HepG2 (cell line): ENCODE data around the gene INSIG2. TPM values are rescaled to one million over a fixed set of nuclear protein-coding genes. Genes with fewer than 3 reads are reported as not detected.

Experiments used
- ATF7 ChIP-seq, 2 experiments: fragments of 450-650 bp in 1 of 2; sonication (generic) in 1 of 2; formaldehyde crosslinking in 1 of 2; IDR thresholded peaks; 2 replicates each; pipeline versions ENCODE4 v1.4.0 to v1.6.1; 2016 to 2020; ENCODE audit warnings: antibody characterized with exemption in 1 of 2, mild to moderate bottlenecking in 1 of 2, missing genetic modification reagents in 1 of 2
- BHLHE40 ChIP-seq: IDR thresholded peaks from 2 replicates; pipeline ENCODE4 v1.6.1; 2011; ENCODE audit warnings: low read length, improper control_type of control experiment
- CHD4 ChIP-seq: fragments of 200-600 bp; sonication (generic); IDR thresholded peaks from 2 replicates; pipeline ENCODE4 v1.7.0; 2017; ENCODE audit warnings: mild to moderate bottlenecking, low read length, borderline replicate concordance
- ERF ChIP-seq: IDR thresholded peaks from 2 replicates; pipeline ENCODE4 v1.6.1; 2018; ENCODE audit warnings: missing biosample characterization, missing genetic modification reagents
- FOSL1 ChIP-seq: sonication (generic); formaldehyde crosslinking; IDR thresholded peaks from 2 replicates; pipeline ENCODE4 v1.9.0; 2021; ENCODE audit warnings: missing genetic modification reagents, borderline replicate concordance
- HDAC2 ChIP-seq: sonication (generic); formaldehyde crosslinking; IDR thresholded peaks from 2 replicates; pipeline ENCODE4 v1.4.0; 2020; ENCODE audit warnings: missing genetic modification reagents
- MEIS1 ChIP-seq: sonication (generic); formaldehyde crosslinking; IDR thresholded peaks from 2 replicates; pipeline ENCODE4 v1.9.0; 2021; ENCODE audit warnings: mild to moderate bottlenecking, missing genetic modification reagents, moderate library complexity, borderline replicate concordance
- NBN ChIP-seq: fragments of 450-650 bp; conservative IDR thresholded peaks from 2 replicates; pipeline ENCODE4 v1.6.1; 2017
- NFYC ChIP-seq: IDR thresholded peaks from 2 replicates; pipeline ENCODE4 v1.6.1; 2016; ENCODE audit warnings: missing genetic modification reagents, missing compliant biosample characterization
- POLR2A ChIP-seq, 2 experiments: IDR thresholded peaks; 2 replicates each; pipeline ENCODE4 v1.6.1; 2011; ENCODE audit warnings: low read depth in 2 of 2, low read length in 2 of 2, mild to moderate bottlenecking in 1 of 2, moderate library complexity in 1 of 2; ENCODE audit not compliant: insufficient read depth in 1 of 2
- SALL1 ChIP-seq: sonication (generic); formaldehyde crosslinking; IDR thresholded peaks from 2 replicates; pipeline ENCODE4 v1.8.0; 2022; ENCODE audit warnings: mild to moderate bottlenecking, missing genetic modification reagents
- SOX5 ChIP-seq: IDR thresholded peaks from 2 replicates; pipeline ENCODE4 v1.6.1; 2016; ENCODE audit warnings: borderline replicate concordance
- SUZ12 ChIP-seq: fragments of 150-350 bp; IDR thresholded peaks from 2 replicates; pipeline ENCODE4 v1.6.1; 2014; ENCODE audit warnings: low read depth, low read length
- YEATS4 ChIP-seq: sonication (generic); formaldehyde crosslinking; IDR thresholded peaks from 2 replicates; pipeline ENCODE4 v1.4.0; 2020; ENCODE audit warnings: missing genetic modification reagents, borderline replicate concordance
- ZEB1 ChIP-seq: IDR thresholded peaks from 2 replicates; pipeline ENCODE4 v1.6.1; 2012; ENCODE audit warnings: mild to moderate bottlenecking, low read depth, inconsistent platforms; ENCODE audit not compliant: insufficient replicate concordance
- ZFP82 ChIP-seq: sonication (generic); formaldehyde crosslinking; IDR thresholded peaks from 2 replicates; pipeline ENCODE4 v1.5.1; 2020; ENCODE audit warnings: mild to moderate bottlenecking, missing genetic modification reagents, borderline replicate concordance
- ZNF180 ChIP-seq: sonication (generic); formaldehyde crosslinking; IDR thresholded peaks from 2 replicates; pipeline ENCODE4 v1.4.0; 2020; ENCODE audit warnings: low read depth, missing genetic modification reagents, borderline replicate concordance
- ZNF317 ChIP-seq: sonication (generic); formaldehyde crosslinking; IDR thresholded peaks from 2 replicates; pipeline ENCODE4 v1.5.0; 2020; ENCODE audit warnings: mild to moderate bottlenecking, missing genetic modification reagents
- ZNF501 ChIP-seq: sonication (generic); formaldehyde crosslinking; IDR thresholded peaks from 2 replicates; pipeline ENCODE4 v1.5.1; 2020; ENCODE audit warnings: mild to moderate bottlenecking, moderate library complexity, missing genetic modification reagents
- ZNF777 ChIP-seq: sonication (generic); formaldehyde crosslinking; IDR thresholded peaks from 2 replicates; pipeline ENCODE4 v1.4.0; 2020; ENCODE audit warnings: missing genetic modification reagents
- polyA plus RNA-seq, 8 experiments: library from polyadenylated mRNA; depleted of rRNA in 3 of 8; stranded (reverse) in 7 of 8; unstranded in 1 of 8; fragments of >200 nt; fragmentation: Illumina TruSeq in 4 of 8; extraction: Trizol in 4 of 8; gene quantifications; 2 replicates each; pipeline versions ENCODE4 v1.2.1 to v1.2.3, GENCODE V29; 2011 to 2016; ENCODE audit warnings: low read depth in 4 of 8, missing spikeins in 1 of 8, mixed read lengths in 1 of 8; ENCODE audit not compliant: insufficient read depth in 1 of 8
- total RNA-seq, 5 experiments: library from RNA; depleted of rRNA; stranded (reverse); fragments of >200 nt; fragmentation: Illumina TruSeq; extraction: Trizol; gene quantifications; 2 replicates each; pipeline ENCODE4 v1.2.3, GENCODE V29; 2016; ENCODE audit warnings: low read depth in 1 of 5
- TF ChIP-seq, protein P1 (sequence below): sonication (generic); formaldehyde crosslinking; IDR thresholded peaks from 2 replicates; pipeline ENCODE4 v1.5.0; 2020; ENCODE audit warnings: mild to moderate bottlenecking, missing genetic modification reagents
- TF ChIP-seq, protein P2 (sequence below): sonication (generic); formaldehyde crosslinking; IDR thresholded peaks from 2 replicates; pipeline ENCODE4 v1.4.0; 2020; ENCODE audit warnings: missing genetic modification reagents
- TF ChIP-seq, protein P3 (sequence below): sonication (generic); formaldehyde crosslinking; IDR thresholded peaks from 2 replicates; pipeline ENCODE4 v1.5.1; 2020; ENCODE audit warnings: missing genetic modification reagents, mild to moderate bottlenecking, borderline replicate concordance
- TF ChIP-seq, protein P4 (sequence below): sonication (generic); formaldehyde crosslinking; IDR thresholded peaks from 2 replicates; pipeline ENCODE4 v1.4.0; 2020; ENCODE audit warnings: missing genetic modification reagents

The INSIG2 gene
- total and polyA plus RNA-seq, 2 of the 13 experiments (the other 11 are each of a cell fraction or from before 2014, with no cell fraction given): 73.5 to 481 TPM

DNA sequence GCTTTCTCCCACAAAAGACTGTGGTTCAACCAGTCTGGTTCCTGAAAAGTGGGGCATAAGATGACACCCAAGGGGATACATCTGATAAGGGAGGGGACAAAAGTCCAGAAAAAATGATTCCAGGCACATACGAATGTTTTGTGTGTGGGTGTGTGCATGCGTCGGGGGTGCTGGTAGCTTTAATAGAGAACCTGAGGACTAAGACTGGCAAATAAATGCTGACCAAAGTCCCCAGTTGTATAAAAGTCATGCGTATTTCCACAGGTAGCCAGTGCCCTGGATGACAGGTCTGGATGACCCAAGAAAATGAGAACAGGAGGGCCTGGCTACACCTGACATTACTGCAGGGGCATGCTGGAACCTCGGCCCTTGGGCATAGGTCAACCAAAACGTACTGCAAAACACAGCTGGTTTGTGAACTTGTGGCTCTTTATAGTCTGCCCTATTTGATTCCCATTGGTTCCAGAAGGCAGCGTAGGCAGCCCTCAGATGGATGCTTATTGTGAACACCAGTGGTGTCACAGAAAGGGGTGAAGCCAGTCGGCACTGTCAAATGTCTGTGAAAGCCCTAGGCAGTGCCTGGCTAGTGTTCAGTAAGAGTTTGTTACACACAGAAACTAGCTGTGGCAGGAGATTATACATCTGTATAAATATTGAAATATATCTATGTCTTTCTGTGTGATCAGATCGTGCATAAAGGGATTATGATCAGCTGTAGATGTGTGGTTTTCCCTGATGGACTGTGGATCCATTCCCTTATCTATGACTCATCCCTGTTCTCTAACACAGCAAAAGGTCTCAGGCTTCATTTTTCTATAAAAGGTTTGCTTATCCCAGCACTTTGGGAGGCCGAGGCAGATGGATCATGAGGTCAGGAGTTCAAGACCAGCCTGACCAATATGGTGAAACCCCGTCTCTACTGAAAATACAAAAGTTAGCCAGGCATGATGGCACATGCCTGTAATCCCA lies 58.3 kb downstream of the INSIG2 start (continued):
- TF ChIP-seq HDAC2: 0 out of 2 replicates have a peak, but pooled peaks have one; percentile 9
- no peak for TF ChIP-seq ZNF777 (CRISPR knock-in tag)
- TF ChIP-seq ZNF501 (CRISPR knock-in tag): no peak; the same call in 1 of the 2 replicates
- TF ChIP-seq SOX5 (CRISPR knock-in tag): no peak
- 0 out of 2 replicates have a peak, but pooled peaks have one; percentile 58 for TF ChIP-seq FOSL1 (CRISPR knock-in tag)
- TF ChIP-seq ZNF317: no peak; the same call in 1 of the 2 replicates
- TF ChIP-seq BHLHE40: no peak
- TF ChIP-seq MEIS1 (CRISPR knock-in tag): no peak
- TF ChIP-seq ZNF180 (CRISPR knock-in tag): no peak
- TF ChIP-seq CHD4: no peak
- TF ChIP-seq, protein P1, sequence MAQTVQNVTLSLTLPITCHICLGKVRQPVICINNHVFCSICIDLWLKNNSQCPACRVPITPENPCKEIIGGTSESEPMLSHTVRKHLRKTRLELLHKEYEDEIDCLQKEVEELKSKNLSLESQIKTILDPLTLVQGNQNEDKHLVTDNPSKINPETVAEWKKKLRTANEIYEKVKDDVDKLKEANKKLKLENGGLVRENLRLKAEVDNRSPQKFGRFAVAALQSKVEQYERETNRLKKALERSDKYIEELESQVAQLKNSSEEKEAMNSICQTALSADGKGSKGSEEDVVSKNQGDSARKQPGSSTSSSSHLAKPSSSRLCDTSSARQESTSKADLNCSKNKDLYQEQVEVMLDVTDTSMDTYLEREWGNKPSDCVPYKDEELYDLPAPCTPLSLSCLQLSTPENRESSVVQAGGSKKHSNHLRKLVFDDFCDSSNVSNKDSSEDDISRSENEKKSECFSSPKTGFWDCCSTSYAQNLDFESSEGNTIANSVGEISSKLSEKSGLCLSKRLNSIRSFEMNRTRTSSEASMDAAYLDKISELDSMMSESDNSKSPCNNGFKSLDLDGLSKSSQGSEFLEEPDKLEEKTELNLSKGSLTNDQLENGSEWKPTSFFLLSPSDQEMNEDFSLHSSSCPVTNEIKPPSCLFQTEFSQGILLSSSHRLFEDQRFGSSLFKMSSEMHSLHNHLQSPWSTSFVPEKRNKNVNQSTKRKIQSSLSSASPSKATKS (CRISPR knock-in tag): no peak
- peak; percentile 61 for TF ChIP-seq SALL1 (CRISPR knock-in tag)
- TF ChIP-seq YEATS4 (CRISPR knock-in tag): no peak
- TF ChIP-seq NFYC (CRISPR knock-in tag): no peak
- no peak for TF ChIP-seq SUZ12
- peak; percentile 52 for TF ChIP-seq ZEB1
- TF ChIP-seq, protein P2, sequence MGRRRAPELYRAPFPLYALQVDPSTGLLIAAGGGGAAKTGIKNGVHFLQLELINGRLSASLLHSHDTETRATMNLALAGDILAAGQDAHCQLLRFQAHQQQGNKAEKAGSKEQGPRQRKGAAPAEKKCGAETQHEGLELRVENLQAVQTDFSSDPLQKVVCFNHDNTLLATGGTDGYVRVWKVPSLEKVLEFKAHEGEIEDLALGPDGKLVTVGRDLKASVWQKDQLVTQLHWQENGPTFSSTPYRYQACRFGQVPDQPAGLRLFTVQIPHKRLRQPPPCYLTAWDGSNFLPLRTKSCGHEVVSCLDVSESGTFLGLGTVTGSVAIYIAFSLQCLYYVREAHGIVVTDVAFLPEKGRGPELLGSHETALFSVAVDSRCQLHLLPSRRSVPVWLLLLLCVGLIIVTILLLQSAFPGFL (CRISPR knock-in tag): no peak
- TF ChIP-seq NBN: no peak
- no peak for TF ChIP-seq ZFP82 (CRISPR knock-in tag)
- no peak for TF ChIP-seq ATF7 (IDR thresholded peaks at IDR 0.05)
- TF ChIP-seq ATF7 (CRISPR knock-in tag; IDR thresholded peaks at IDR 0.05): no peak
- TF ChIP-seq, protein P3, sequence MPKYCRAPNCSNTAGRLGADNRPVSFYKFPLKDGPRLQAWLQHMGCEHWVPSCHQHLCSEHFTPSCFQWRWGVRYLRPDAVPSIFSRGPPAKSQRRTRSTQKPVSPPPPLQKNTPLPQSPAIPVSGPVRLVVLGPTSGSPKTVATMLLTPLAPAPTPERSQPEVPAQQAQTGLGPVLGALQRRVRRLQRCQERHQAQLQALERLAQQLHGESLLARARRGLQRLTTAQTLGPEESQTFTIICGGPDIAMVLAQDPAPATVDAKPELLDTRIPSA (CRISPR knock-in tag): no peak
- peak; percentile 16; the same call in 1 of the 2 replicates for TF ChIP-seq ERF (CRISPR knock-in tag)
- TF ChIP-seq POLR2A (IDR thresholded peaks at IDR 0.05; ENCODE audit: insufficient read depth in 1 of 2, low read depth in 2 of 2, low read length in 2 of 2): no peak
- TF ChIP-seq, protein P4, sequence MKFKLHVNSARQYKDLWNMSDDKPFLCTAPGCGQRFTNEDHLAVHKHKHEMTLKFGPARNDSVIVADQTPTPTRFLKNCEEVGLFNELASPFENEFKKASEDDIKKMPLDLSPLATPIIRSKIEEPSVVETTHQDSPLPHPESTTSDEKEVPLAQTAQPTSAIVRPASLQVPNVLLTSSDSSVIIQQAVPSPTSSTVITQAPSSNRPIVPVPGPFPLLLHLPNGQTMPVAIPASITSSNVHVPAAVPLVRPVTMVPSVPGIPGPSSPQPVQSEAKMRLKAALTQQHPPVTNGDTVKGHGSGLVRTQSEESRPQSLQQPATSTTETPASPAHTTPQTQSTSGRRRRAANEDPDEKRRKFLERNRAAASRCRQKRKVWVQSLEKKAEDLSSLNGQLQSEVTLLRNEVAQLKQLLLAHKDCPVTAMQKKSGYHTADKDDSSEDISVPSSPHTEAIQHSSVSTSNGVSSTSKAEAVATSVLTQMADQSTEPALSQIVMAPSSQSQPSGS (CRISPR knock-in tag): no peak
